Activated naive CD4-positive, alpha-beta T cell treated with anti-CD3 and anti-CD28 coated beads, Interleukin-2, amount 50 U/mL, for 24 hours (primary cell): ENCODE results near the gene TTLL4.

Source experiments
- H3K27ac Mint-ChIP-seq: one replicate; pipeline ENCODE4 v1.8.0; 2021; ENCODE audit warnings: mild to moderate bottlenecking, mixed read lengths
- H3K27me3 Mint-ChIP-seq: one replicate; pipeline ENCODE4 v1.8.0; 2021; ENCODE audit warnings: mixed read lengths
- H3K36me3 Mint-ChIP-seq: one replicate; pipeline ENCODE4 v1.8.0; 2021; ENCODE audit warnings: mixed read lengths
- H3K4me1 Mint-ChIP-seq: one replicate; pipeline ENCODE4 v1.8.0; 2021; ENCODE audit warnings: mixed read lengths
- H3K4me3 Mint-ChIP-seq: one replicate; pipeline ENCODE4 v1.8.0; 2021; ENCODE audit warnings: mild to moderate bottlenecking, mixed read lengths
- H3K9me3 Mint-ChIP-seq: one replicate; pipeline ENCODE4 v1.8.0; 2021; ENCODE audit warnings: mixed read lengths

The TTLL4 gene

DNA sequence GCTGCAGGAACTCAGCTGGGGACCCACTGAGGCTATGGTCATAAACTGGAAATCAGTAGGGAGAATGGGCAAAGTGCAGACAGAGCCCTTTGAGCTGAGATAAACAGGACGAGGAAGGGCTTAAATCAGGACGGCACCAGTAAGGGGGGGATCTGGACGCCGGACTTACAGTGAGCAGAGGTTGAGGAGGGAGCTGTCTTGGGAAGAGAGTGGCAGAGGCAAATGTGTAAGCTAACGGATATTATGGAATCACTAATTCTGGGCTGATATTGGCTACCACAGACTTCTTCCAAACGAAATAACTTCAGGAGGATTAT, 71.9 kb downstream of the TTLL4 start:
- peaks cover 48% of the 10 kb centered on the region for H3K27me3 Mint-ChIP-seq

DNA sequence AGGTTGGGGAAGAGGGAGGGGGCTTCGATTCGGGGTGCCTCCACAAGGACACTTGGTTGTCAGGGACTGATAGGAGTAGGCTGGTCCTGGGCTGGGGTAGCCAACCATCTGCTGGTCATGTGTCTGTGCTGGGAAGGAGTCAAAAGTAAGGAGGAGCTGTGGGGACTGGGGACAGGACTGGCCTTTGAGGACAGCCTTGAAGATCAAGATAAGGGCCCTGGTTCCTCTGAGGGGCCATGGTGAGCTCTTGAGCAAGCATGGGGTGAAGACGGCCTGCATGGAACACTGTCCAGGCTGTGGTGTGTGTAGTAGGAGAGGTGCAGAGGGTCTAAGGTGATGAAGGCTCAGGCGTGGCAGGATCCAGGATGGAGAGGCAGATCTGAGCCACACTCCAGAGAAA, 73.1 kb downstream of the TTLL4 start:
- Mint-ChIP-seq H3K27ac (no peak overlapping the region), H3K27me3 (peaks cover 51% of the 10 kb centered on the region), H3K36me3 (peaks cover 19% of the 10 kb centered on the region), H3K4me1 (peaks cover 6% of the 10 kb centered on the region), H3K4me3 (no peak overlapping the region), H3K9me3 (peaks cover 5% of the 10 kb centered on the region)

More for the DNA sequence above, 71.9 kb downstream of the TTLL4 start:
- Mint-ChIP-seq H3K4me1 (peaks cover 6% of the 10 kb centered on the region), H3K27ac (no peak overlapping the region), H3K9me3 (peaks cover 5% of the 10 kb centered on the region), H3K4me3 (no peak overlapping the region), H3K36me3 (peaks cover 15% of the 10 kb centered on the region)

DNA sequence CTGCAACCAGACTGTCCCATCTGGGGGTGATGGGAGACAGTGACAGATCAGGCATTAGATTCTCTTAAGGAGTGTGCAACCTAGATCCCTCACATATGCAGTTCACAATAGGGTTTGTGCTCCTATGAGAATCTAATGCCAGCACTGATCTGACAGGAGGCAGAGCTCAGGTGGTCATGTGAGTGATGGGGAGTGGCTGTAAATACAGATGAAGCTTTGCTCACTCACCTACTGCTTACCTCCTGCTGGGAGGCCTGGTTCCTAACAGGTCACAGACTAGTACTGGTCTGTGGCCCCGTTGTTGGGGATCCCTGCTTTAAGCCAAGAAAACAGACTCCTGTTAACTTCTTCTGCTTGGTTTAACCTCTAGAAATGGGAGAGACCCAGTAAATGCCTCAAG, 74.5 kb downstream of the TTLL4 start:
- Mint-ChIP-seq H3K4me1 (peaks cover 6% of the 10 kb centered on the region), H3K27ac (no peak overlapping the region), H3K27me3 (peaks cover 43% of the 10 kb centered on the region), H3K4me3 (no peak overlapping the region), H3K9me3 (no peaks in the 10 kb centered on the region), H3K36me3 (peaks cover 9% of the 10 kb centered on the region)

DNA sequence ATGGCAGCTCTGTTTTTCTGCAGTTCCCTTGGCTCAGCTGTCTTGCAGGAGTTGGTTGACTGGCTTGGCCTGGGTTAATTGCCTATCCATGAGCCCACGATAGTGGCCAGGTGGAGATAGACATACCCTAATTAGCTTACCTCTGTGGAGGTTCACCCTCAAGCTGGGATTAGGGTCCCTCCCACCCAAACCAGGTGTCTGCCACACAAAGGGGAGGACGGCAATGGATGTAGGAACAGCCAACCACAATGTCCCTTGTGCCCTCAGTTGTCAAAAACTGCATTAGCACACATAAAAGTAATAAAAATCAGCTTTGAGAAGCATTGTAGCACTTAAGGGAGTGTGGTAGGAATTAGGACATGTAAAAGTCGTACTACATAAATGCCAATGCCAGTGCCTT, 75.5 kb downstream of the TTLL4 start:
- peaks cover 4% of the 10 kb centered on the region for H3K4me1 Mint-ChIP-seq
- peaks cover 7% of the 10 kb centered on the region for H3K36me3 Mint-ChIP-seq
- H3K27ac Mint-ChIP-seq, result no peak overlapping the region
- H3K27me3 Mint-ChIP-seq, result peaks cover 38% of the 10 kb centered on the region
- no peak overlapping the region for H3K4me3 Mint-ChIP-seq
- H3K9me3 Mint-ChIP-seq, result no peaks in the 10 kb centered on the region

DNA sequence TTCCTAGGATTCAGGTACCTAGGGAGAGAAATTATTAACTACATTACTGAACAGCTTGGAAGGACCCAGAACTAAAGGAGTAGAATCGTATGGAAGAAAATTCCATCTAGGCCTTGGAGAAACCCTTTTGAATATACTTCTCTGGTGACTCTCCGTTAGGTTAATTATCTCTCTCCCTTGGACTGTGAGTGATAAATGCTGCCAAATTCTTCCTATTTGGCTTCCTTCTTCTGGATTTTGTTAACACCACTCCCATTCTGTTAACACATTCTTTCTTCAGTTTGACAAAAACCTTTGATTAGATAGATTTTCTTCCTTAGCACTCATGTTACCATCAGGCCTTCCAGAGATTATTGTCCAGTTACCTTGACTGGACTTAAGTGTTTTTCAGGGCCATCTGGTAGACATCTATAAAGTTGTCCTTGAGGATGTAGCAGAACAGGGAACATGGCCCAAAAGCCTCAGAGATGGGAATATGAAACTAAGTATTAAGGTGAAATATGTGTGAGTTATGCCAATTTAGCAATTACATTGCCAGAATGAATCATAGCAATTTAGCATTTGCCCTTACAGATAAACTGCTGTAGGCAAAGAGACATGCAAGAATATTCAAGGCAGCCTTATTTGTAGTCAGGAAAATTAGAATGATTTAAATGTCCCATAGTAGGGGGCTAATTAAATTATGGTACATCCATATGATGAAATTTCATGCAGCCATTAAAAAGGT, 78.1 kb downstream of the TTLL4 start:
- Mint-ChIP-seq H3K27me3 (peaks cover 26% of the 10 kb centered on the region), H3K9me3 (no peaks in the 10 kb centered on the region)

DNA sequence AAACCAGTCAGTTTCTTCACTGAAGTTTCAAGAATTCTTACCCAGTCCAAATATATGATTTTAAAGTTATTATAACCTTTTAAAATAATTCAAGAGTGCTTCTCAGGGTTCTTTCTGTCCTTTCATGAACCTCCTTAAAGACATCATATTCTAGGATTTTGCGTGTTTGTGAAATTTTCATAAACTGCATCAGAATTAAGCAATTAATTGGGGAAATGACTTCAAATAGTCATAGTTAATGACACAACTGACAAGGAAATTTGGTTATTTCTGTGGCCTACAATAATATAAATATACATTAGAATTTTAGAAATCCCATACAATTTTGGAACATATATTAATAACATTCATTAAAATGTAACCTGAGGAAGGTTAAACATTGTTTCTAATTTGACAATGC, 81.8 kb downstream of the TTLL4 start:
- no peaks in the 10 kb centered on the region for H3K4me1 Mint-ChIP-seq
- peaks cover 7% of the 10 kb centered on the region for H3K36me3 Mint-ChIP-seq
- H3K4me3 Mint-ChIP-seq, result no peak overlapping the region
- no peaks in the 10 kb centered on the region for H3K9me3 Mint-ChIP-seq
- peaks cover 13% of the 10 kb centered on the region for H3K27me3 Mint-ChIP-seq
- H3K27ac Mint-ChIP-seq, result no peak overlapping the region

More for the DNA sequence above, 78.1 kb downstream of the TTLL4 start:
- Mint-ChIP-seq H3K4me1 (no peaks in the 10 kb centered on the region), H3K36me3 (peaks cover 7% of the 10 kb centered on the region), H3K27ac (no peak overlapping the region), H3K4me3 (no peak overlapping the region)

DNA sequence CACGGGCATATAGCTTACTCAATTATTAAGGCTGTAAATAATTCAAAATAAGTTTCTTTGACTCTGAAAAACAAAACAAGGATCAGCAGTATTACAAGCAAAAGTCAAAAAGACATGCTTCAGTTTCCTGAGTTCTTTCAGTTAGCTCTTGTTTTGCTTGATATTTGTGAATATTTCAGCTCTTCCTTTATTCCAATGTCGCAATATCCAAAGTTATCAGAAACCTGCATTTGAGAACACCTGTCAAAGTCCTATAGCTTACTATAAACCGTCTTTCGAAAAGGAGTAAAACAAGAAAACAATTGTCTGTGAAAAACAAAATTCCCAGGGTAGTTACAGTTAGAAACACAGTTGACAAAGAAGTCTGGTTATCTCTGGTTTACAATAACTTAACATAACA, 86.1 kb downstream of the TTLL4 start:
- no peak overlapping the region for H3K27ac Mint-ChIP-seq

DNA sequence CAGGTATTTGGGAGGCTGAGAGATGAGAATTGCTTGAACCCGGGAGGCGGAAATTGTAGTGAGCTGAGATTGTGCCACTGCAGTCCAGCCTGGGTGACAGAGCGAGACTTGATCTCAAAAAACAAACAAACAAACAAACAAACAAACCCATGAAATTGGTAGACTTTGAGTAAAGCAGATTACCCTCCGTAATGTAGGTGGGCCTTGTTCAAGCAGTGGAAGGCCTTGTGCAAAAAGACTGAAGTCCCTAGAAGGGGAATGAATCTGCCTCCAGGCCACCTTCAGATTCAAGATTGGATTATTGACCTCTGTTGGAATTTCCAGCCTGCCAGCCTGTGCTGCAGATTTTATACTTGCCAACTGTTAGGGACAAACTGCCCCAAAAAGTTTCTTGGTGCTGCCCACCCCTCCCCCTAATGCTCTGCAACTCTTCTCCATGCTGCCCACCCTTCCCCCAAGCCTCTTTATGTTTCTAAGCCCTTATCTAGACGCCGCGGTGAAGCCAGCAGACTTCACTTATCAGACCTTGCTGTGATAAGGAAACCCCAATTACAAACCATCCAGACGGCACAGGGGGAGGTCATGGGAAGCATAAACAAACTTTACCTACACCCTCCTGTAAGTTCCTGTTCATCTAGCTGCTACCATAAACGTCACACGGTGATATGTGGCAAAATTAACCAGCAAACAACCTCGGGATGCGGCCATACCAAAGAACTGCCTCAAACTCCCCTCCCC, 88.3 kb downstream of the TTLL4 start:
- Mint-ChIP-seq H3K4me1 (no peaks in the 10 kb centered on the region), H3K4me3 (no peak overlapping the region)

More for the DNA sequence above, 86.1 kb downstream of the TTLL4 start:
- no peaks in the 10 kb centered on the region for H3K36me3 Mint-ChIP-seq
- H3K9me3 Mint-ChIP-seq, result no peaks in the 10 kb centered on the region
- no peaks in the 10 kb centered on the region for H3K4me1 Mint-ChIP-seq
- H3K27me3 Mint-ChIP-seq, result peaks cover 13% of the 10 kb centered on the region
- no peak overlapping the region for H3K4me3 Mint-ChIP-seq

DNA sequence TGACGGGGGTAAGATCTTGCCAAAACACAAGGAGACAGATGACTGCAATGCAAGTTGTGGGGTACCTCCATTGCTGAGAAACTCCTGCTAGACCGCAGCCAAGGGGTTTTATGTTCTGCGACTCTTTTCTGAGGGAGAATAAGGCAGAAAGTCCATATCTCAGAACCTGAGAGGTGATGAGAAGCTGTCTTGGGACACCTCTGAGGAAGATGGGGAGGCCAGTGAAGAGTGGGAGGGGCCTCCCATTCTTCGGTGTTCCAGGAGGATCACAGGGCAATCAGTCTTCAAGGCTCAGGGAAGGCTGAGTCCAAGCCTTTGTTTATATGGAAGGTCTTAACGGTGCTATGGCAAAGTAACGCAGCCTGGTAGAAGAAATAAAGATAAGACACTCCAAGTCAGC, 89.4 kb downstream of the TTLL4 start:
- Mint-ChIP-seq H3K4me1 (no peaks in the 10 kb centered on the region), H3K9me3 (no peaks in the 10 kb centered on the region), H3K4me3 (no peak overlapping the region), H3K36me3 (no peaks in the 10 kb centered on the region), H3K27me3 (peaks cover 17% of the 10 kb centered on the region), H3K27ac (no peak overlapping the region)

More for the DNA sequence above, 88.3 kb downstream of the TTLL4 start:
- no peak overlapping the region for H3K27ac Mint-ChIP-seq
- H3K27me3 Mint-ChIP-seq, result peaks cover 15% of the 10 kb centered on the region
- H3K36me3 Mint-ChIP-seq, result no peaks in the 10 kb centered on the region
- no peaks in the 10 kb centered on the region for H3K9me3 Mint-ChIP-seq

DNA sequence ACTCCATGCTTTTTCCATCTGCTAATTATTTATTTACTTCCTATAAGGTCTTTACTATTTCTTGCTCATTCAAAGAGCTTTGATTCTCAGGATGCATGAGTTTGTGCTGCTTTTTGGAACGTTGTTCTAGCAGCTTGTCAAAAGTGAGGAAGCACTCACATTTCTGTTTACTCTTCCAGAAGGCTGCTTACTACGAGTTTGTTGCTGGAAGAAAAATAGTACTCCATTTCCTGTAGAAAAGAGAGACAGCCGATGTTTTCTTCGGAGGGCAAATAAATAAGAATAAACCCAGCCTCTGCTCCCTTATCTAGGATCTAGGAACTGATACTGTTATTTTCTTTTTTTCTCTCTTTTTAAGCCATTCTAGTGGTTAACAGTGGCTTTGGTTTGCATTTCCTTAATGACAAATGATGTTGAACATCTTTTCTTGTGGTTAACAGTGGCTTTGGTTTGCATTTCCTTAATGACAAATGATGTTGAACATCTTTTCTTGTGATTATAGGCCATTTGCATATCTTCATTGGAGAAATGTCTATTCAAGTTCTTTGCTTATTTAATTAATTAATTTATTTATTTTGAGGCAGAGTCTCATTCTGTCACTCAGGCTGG, 91.9 kb downstream of the TTLL4 start:
- Mint-ChIP-seq H3K27me3 (peaks cover 20% of the 10 kb centered on the region), H3K36me3 (no peaks in the 10 kb centered on the region), H3K4me1 (no peaks in the 10 kb centered on the region), H3K9me3 (no peaks in the 10 kb centered on the region), H3K4me3 (no peak overlapping the region), H3K27ac (no peak overlapping the region)

DNA sequence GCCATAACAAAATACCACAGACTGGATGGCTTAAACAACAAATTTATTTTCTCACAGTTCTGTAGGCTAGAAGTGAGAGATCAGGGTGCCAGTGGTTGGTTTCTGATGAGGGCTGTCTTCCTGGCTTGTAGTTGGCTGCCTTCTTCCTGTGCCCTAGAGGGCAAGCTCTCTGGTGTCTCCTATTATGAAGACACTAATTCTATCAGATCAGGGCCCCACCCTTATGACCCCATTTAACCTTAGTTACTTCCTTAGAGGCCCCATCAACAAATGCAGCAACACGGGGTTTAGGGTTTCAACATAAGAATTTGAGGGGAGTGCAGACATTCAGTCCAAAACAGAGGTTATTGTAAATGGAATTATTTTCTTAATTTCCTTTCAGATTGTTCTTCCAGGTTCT, 94.2 kb downstream of the TTLL4 start:
- Mint-ChIP-seq H3K4me1 (no peaks in the 10 kb centered on the region), H3K27ac (no peak overlapping the region), H3K36me3 (no peaks in the 10 kb centered on the region), H3K9me3 (no peaks in the 10 kb centered on the region), H3K4me3 (no peak overlapping the region), H3K27me3 (peaks cover 23% of the 10 kb centered on the region)
